Activated CD8-positive, alpha-beta memory T cell treated with anti-CD3 and anti-CD28 coated beads, Interleukin-2, amount 50 U/mL, for 24 hours (primary cell): ENCODE results near the gene TRPC4.

ENCODE experiments used
- DNase-seq: peaks from one replicate; pipeline ENCODE4 v3.0.0-alpha.2; 2020; ENCODE audit errors: extremely low read depth

Gene TRPC4

GRCh38 chr13:37869756-37870488 lies at the start of gene TRPC4:
Gene TRPC4 (minus strand): TSS chr13:37869772. CDS start chr13:37783333, 86,439 bp downstream.
- DNase-seq, result no peak

- no peak for DNase-seq
Observed at GRCh38 chr13:37918751-37919150, 49.2 kb upstream of the TRPC4 start.

GRCh38 chr13:37918116-37918714 lies 48.6 kb upstream of the TRPC4 start:
- DNase-seq, result no peak

- DNase-seq, result no peak
Observed at GRCh38 chr13:37914781-37915391, 45.3 kb upstream of the TRPC4 start.

GRCh38 chr13:37910790-37911189 lies 41.2 kb upstream of the TRPC4 start:
- no peak for DNase-seq

- no peak for DNase-seq
Observed at GRCh38 chr13:37906880-37907279, 37.3 kb upstream of the TRPC4 start.

- no peak for DNase-seq
Observed at GRCh38 chr13:37905736-37906135, 36.2 kb upstream of the TRPC4 start.

GRCh38 chr13:37899753-37900152 lies 30.2 kb upstream of the TRPC4 start:
- DNase-seq, result no peak

GRCh38 chr13:37893321-37893720 lies 23.7 kb upstream of the TRPC4 start:
- no peak for DNase-seq

GRCh38 chr13:37889820-37890219 lies 20.2 kb upstream of the TRPC4 start:
- no peak for DNase-seq

- no peak for DNase-seq
Observed at GRCh38 chr13:37889102-37889501, 19.5 kb upstream of the TRPC4 start.

GRCh38 chr13:37886879-37887278 lies 17.3 kb upstream of the TRPC4 start:
- no peak for DNase-seq

GRCh38 chr13:37884674-37885073 lies 15.1 kb upstream of the TRPC4 start:
- DNase-seq, result no peak

- no peak for DNase-seq
Observed at GRCh38 chr13:37884026-37884425, 14.5 kb upstream of the TRPC4 start.

GRCh38 chr13:37878921-37879320 lies 9.3 kb upstream of the TRPC4 start:
- no peak for DNase-seq

- no peak for DNase-seq
Observed at GRCh38 chr13:37878496-37878895, 8.9 kb upstream of the TRPC4 start.

GRCh38 chr13:37870895-37871550 lies 1.5 kb upstream of the TRPC4 start:
- DNase-seq, result no peak

- no peak for DNase-seq
Observed at GRCh38 chr13:37870489-37870845, 895 bp upstream of the TRPC4 start.

- DNase-seq, result no peak
Observed at GRCh38 chr13:37869506-37869755, 141 bp downstream of the TRPC4 start.

- no peak for DNase-seq
Observed at GRCh38 chr13:37868691-37869505, 674 bp downstream of the TRPC4 start.

GRCh38 chr13:37863708-37864107 lies 5.9 kb downstream of the TRPC4 start:
- no peak for DNase-seq

GRCh38 chr13:37835392-37835791 lies 34.2 kb downstream of the TRPC4 start:
- DNase-seq, result no peak
